KOPT-K1 (cell line): ENCODE data around the gene FRMPD2.

Source experiments
- H3K27ac ChIP-seq: fragments of 200-600 bp; sonication (generic); 2 replicates; pipeline ENCODE4 v1.5.1; 2016; ENCODE audit warnings: antibody characterized with exemption, mild to moderate bottlenecking, low read depth, low read length; ENCODE audit not compliant: poor library complexity, severe bottlenecking
- H3K36me3 ChIP-seq: fragments of 200-600 bp; sonication (generic); 2 replicates; pipeline ENCODE4 v1.5.1; 2017; ENCODE audit warnings: antibody characterized with exemption, mild to moderate bottlenecking, low read length, moderate library complexity; ENCODE audit not compliant: insufficient read depth
- H3K9me3 ChIP-seq: fragments of 200-600 bp; sonication (generic); 2 replicates; pipeline ENCODE4 v1.5.1; 2017; ENCODE audit warnings: antibody characterized with exemption, low read length, mild to moderate bottlenecking; ENCODE audit not compliant: insufficient read depth, poor library complexity, severe bottlenecking

Gene FRMPD2

GRCh38 chr10:48274636-48275035, at the start of gene FRMPD2:
Gene FRMPD2, minus strand, starts transcription at chr10:48274696. Its CDS starts 129 bp downstream, at chr10:48274567.
- Histone ChIP-seq H3K27ac (peak within 1 kb of the TSS; percentile 24), H3K9me3 (peaks cover 6% of the 10 kb centered on the region), H3K36me3 (no peaks in the 10 kb centered on the region)

GRCh38 chr10:48322017-48322416, 47.5 kb upstream of the FRMPD2 start:
- Histone ChIP-seq H3K36me3 (peaks cover 20% of the 10 kb centered on the region; the same call in 1 of the 2 replicates), H3K9me3 (no peaks in the 10 kb centered on the region), H3K27ac (no peak overlapping the region)

- H3K36me3 ChIP-seq = peaks cover 14% of the 10 kb centered on the region; the same call in 1 of the 2 replicates
- no peaks in the 10 kb centered on the region for H3K9me3 ChIP-seq
- peak overlapping the region; percentile 26 for H3K27ac ChIP-seq
Measured at GRCh38 chr10:48317321-48317990, 43.0 kb upstream of the FRMPD2 start.

GRCh38 chr10:48316236-48316635, 41.7 kb upstream of the FRMPD2 start:
- no peak overlapping the region for H3K27ac ChIP-seq
- H3K9me3 ChIP-seq = no peaks in the 10 kb centered on the region
- peaks cover 21% of the 10 kb centered on the region; the same call in 1 of the 2 replicates for H3K36me3 ChIP-seq

GRCh38 chr10:48314107-48314506, 39.6 kb upstream of the FRMPD2 start:
- H3K36me3 ChIP-seq = 0 out of 2 replicates have a peak, but pooled peaks cover 9% of the 10 kb centered on the region
- H3K9me3 ChIP-seq = no peaks in the 10 kb centered on the region

GRCh38 chr10:48309711-48310226, 35.3 kb upstream of the FRMPD2 start:
- no peak overlapping the region for H3K27ac ChIP-seq
- H3K9me3 ChIP-seq = no peaks in the 10 kb centered on the region
- H3K36me3 ChIP-seq = 0 out of 2 replicates have a peak, but pooled peaks cover 9% of the 10 kb centered on the region

More at GRCh38 chr10:48314107-48314506, 39.6 kb upstream of the FRMPD2 start:
- no peak overlapping the region for H3K27ac ChIP-seq

GRCh38 chr10:48307711-48308018, 33.2 kb upstream of the FRMPD2 start:
- H3K27ac ChIP-seq = peak overlapping the region; percentile 81

GRCh38 chr10:48306870-48307710, 32.6 kb upstream of the FRMPD2 start:
- peak overlapping the region; percentile 81 for H3K27ac ChIP-seq
- H3K36me3 ChIP-seq = 0 out of 2 replicates have a peak, but pooled peaks cover 9% of the 10 kb centered on the region
- no peaks in the 10 kb centered on the region for H3K9me3 ChIP-seq

More at GRCh38 chr10:48307711-48308018, 33.2 kb upstream of the FRMPD2 start:
- Histone ChIP-seq H3K36me3 (0 out of 2 replicates have a peak, but pooled peaks cover 9% of the 10 kb centered on the region), H3K9me3 (no peaks in the 10 kb centered on the region)

- Histone ChIP-seq H3K27ac (peak within 1 kb of the TSS; percentile 81), H3K36me3 (0 out of 2 replicates have a peak, but pooled peaks cover 3% of the 10 kb centered on the region), H3K9me3 (no peaks in the 10 kb centered on the region)
Measured at GRCh38 chr10:48306265-48306869, 31.9 kb upstream of the FRMPD2 start, which contains the start of gene MAPK8. Gene MAPK8, plus strand, starts transcription at chr10:48306677. Its CDS starts 94,984 bp downstream, at chr10:48401661.

- Histone ChIP-seq H3K9me3 (no peaks in the 10 kb centered on the region), H3K27ac (no peak overlapping the region), H3K36me3 (no peaks in the 10 kb centered on the region)
Measured at GRCh38 chr10:48305905-48306264, 31.4 kb upstream of the FRMPD2 start.

- Histone ChIP-seq H3K27ac (no peak overlapping the region), H3K36me3 (no peaks in the 10 kb centered on the region), H3K9me3 (no peaks in the 10 kb centered on the region)
Measured at GRCh38 chr10:48302515-48303476, 28.3 kb upstream of the FRMPD2 start.

GRCh38 chr10:48300556-48300955, 26.1 kb upstream of the FRMPD2 start:
- no peak overlapping the region for H3K27ac ChIP-seq
- H3K9me3 ChIP-seq = no peaks in the 10 kb centered on the region
- H3K36me3 ChIP-seq = no peaks in the 10 kb centered on the region

GRCh38 chr10:48299692-48300091, 25.2 kb upstream of the FRMPD2 start:
- Histone ChIP-seq H3K27ac (no peak overlapping the region), H3K36me3 (no peaks in the 10 kb centered on the region), H3K9me3 (no peaks in the 10 kb centered on the region)

- Histone ChIP-seq H3K9me3 (no peaks in the 10 kb centered on the region), H3K27ac (no peak overlapping the region), H3K36me3 (no peaks in the 10 kb centered on the region)
Measured at GRCh38 chr10:48299066-48299465, 24.6 kb upstream of the FRMPD2 start.
